Neural progenitor cell (in vitro differentiated cells): ENCODE measurements around the gene FAM209A.

Source experiments
- EZH2 ChIP-seq: fragments of 200-600 bp; sonication (generic); IDR thresholded peaks from 2 replicates; pipeline ENCODE4 v1.6.1; 2017; ENCODE audit warnings: antibody characterized with exemption, mild to moderate bottlenecking, moderate library complexity
- TF ChIP-seq, protein P1 (sequence below): fragments of 200-600 bp; sonication (generic); IDR thresholded peaks from 2 replicates; pipeline ENCODE4 v1.5.1; 2017; ENCODE audit warnings: antibody characterized with exemption, mild to moderate bottlenecking

DNA sequence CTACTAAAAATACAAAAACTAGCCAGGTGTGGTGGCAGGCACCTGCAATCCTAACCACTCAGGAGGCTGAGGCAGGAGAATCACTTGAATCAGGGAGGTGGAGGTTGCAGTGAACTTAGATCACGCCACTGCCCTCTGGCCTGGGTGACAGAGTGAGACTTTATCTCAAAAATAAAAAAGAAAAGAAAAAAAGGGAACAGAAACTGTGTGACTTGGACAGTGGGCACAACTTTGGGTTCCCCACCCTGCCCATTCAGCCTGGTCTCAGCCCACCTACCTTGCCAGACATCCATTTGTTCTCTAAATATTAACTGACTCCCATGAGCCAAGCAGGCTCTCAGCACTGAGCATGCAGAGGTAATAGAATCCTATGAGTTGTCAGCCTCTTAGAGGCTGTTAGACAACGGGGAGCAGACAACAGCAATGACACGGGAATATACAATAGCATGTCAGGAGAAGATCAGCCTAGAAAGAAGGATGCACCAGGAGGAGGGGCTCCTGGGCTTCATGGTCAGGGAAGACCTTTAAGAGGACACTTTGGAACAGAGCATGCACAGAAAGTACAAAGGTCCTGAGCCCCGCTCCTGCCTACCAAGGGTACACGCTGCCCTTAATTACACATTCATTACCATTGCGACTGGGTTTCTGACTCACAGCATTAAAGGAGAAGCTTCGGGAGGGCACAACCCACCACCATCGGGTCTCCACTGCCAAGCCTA is 28.5 kb downstream of the FAM209A start:
- TF ChIP-seq EZH2, result no peak
- TF ChIP-seq, protein P1, sequence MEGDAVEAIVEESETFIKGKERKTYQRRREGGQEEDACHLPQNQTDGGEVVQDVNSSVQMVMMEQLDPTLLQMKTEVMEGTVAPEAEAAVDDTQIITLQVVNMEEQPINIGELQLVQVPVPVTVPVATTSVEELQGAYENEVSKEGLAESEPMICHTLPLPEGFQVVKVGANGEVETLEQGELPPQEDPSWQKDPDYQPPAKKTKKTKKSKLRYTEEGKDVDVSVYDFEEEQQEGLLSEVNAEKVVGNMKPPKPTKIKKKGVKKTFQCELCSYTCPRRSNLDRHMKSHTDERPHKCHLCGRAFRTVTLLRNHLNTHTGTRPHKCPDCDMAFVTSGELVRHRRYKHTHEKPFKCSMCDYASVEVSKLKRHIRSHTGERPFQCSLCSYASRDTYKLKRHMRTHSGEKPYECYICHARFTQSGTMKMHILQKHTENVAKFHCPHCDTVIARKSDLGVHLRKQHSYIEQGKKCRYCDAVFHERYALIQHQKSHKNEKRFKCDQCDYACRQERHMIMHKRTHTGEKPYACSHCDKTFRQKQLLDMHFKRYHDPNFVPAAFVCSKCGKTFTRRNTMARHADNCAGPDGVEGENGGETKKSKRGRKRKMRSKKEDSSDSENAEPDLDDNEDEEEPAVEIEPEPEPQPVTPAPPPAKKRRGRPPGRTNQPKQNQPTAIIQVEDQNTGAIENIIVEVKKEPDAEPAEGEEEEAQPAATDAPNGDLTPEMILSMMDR, result no peak
